ENCODE results near the gene KRT83. TPM values are rescaled to one million over a fixed set of nuclear protein-coding genes. Genes with fewer than 3 reads are reported as not detected.

The KRT83 gene
- polyA plus RNA-seq, 2 of the 4 experiments (the other 2 are of a cell fraction): 20.4 to 44.8 TPM

GRCh38 chr12:52314511-52314910, 6.7 kb downstream of the KRT83 start:
- DNase-seq (ENCODE audit: low read depth in 1 of 2, low spot score in 1 of 2) (no peak), FAIRE-seq (no peak), ATAC-seq (no peak)
- Histone ChIP-seq H3K4me1 (peaks cover 7% of the 10 kb centered on the region; the same call in 1 of the 3 replicates), H3K4me3 (no peak overlapping the region), H3K27ac (peak overlapping the region in 1 of 2 experiments; percentile 52; a peak in 3 of 6 replicates), H3K4me2 (no peak overlapping the region), H3K9me3 (no peaks in the 10 kb centered on the region)
- 72% methylated on average over 6 of the region's 13 CpGs for WGBS (ENCODE audit: missing lambda C conversion rate)
- ChIA-PET CTCF (interaction anchor here (0.6 to 4.9 kb wide), 8 partner anchors 8 to 599 kb away, joined by 3 to 37 read pairs (median 6); no protein-coding TSS in a partner anchor), POLR2A (no interaction called here)
- TF ChIP-seq CHD4 (IDR thresholded peaks at IDR 0.05; ENCODE audit: borderline replicate concordance): no peak
- TF ChIP-seq EHMT2 (IDR thresholded peaks at IDR 0.05; ENCODE audit: low read depth): no peak
- no peak for TF ChIP-seq RAD21 (conservative IDR thresholded peaks at IDR 0.05 in 1 of 2, IDR thresholded peaks at IDR 0.05 in 1 of 2)
- TF ChIP-seq PHF8 (IDR thresholded peaks at IDR 0.05; ENCODE audit: borderline replicate concordance, low read depth): no peak
- no peak for TF ChIP-seq NR3C1 (IDR thresholded peaks at IDR 0.05)
- no peak for TF ChIP-seq NPAS2 (CRISPR knock-in tag; IDR thresholded peaks at IDR 0.05; ENCODE audit: borderline replicate concordance)
- no peak for TF ChIP-seq HDAC2 (IDR thresholded peaks at IDR 0.05)
- TF ChIP-seq CHD2 (IDR thresholded peaks at IDR 0.05; ENCODE audit: low read length, partially characterized antibody): no peak
- no peak for TF ChIP-seq FOXS1 (CRISPR knock-in tag; IDR thresholded peaks at IDR 0.05)
- no peak for TF ChIP-seq FOSB (CRISPR knock-in tag; IDR thresholded peaks at IDR 0.05)
- TF ChIP-seq MAZ (IDR thresholded peaks at IDR 0.05; ENCODE audit: borderline replicate concordance, low read depth, low read length): no peak
- TF ChIP-seq CBX8 (IDR thresholded peaks at IDR 0.05): no peak
- TF ChIP-seq JUNB (IDR thresholded peaks at IDR 0.05): no peak
- TF ChIP-seq BHLHE40 (IDR thresholded peaks at IDR 0.05; ENCODE audit: low read depth, low read length): no peak

GRCh38 chr12:52313926-52314325, 7.3 kb downstream of the KRT83 start:
- ChIA-PET POLR2A (no interaction called here), CTCF (interaction anchor here (1.0 to 8.7 kb wide), 7 partner anchors 10 to 162 kb away, joined by 3 to 217 read pairs (median 33); partner anchors contain the start of gene KRT83)
- DNase-seq (ENCODE audit: low read depth in 1 of 2, low spot score in 1 of 2) (no peak), ATAC-seq (no peak), FAIRE-seq (no peak)
- TF ChIP-seq RNF2 (IDR thresholded peaks at IDR 0.05; ENCODE audit: borderline replicate concordance, low read depth): no peak
- no peak for TF ChIP-seq PHF8 (IDR thresholded peaks at IDR 0.05; ENCODE audit: borderline replicate concordance, low read depth)
- no peak for TF ChIP-seq ZC3H11A (IDR thresholded peaks at IDR 0.05)
- no peak for TF ChIP-seq POLR2AphosphoS2 (conservative IDR thresholded peaks at IDR 0.05; ENCODE audit: low read length)
- no peak for TF ChIP-seq TP53 (CRISPR knock-in tag; IDR thresholded peaks at IDR 0.05)
- TF ChIP-seq FOSB (CRISPR knock-in tag; IDR thresholded peaks at IDR 0.05): no peak
- TF ChIP-seq CEBPB (IDR thresholded peaks at IDR 0.05): no peak
- TF ChIP-seq SREBF2 (IDR thresholded peaks at IDR 0.05): no peak
- TF ChIP-seq MAFK (IDR thresholded peaks at IDR 0.05; ENCODE audit: partially characterized antibody): no peak
- TF ChIP-seq HDAC2 (IDR thresholded peaks at IDR 0.05): no peak
- TF ChIP-seq CHD2 (IDR thresholded peaks at IDR 0.05; ENCODE audit: low read length, partially characterized antibody): no peak
- TF ChIP-seq POLR2A (IDR thresholded peaks at IDR 0.05; ENCODE audit: low read length): no peak
- TF ChIP-seq CHD4 (IDR thresholded peaks at IDR 0.05; ENCODE audit: borderline replicate concordance): no peak
- no peak for TF ChIP-seq CBX2 (IDR thresholded peaks at IDR 0.05; ENCODE audit: borderline replicate concordance, low read depth)
- no peak for TF ChIP-seq RARB (CRISPR knock-in tag; IDR thresholded peaks at IDR 0.05)
- TF ChIP-seq EP300 (IDR thresholded peaks at IDR 0.05): no peak
- no peak overlapping the region for H3K4me2 ChIP-seq
- H3K4me3 ChIP-seq: no peak overlapping the region
- no peaks in the 10 kb centered on the region for H3K9me3 ChIP-seq
- peak overlapping the region in 1 of 2 experiments; percentile 52; a peak in 3 of 6 replicates for H3K27ac ChIP-seq
- WGBS (ENCODE audit: missing lambda C conversion rate): 89% methylated on average over 9 of the region's 9 CpGs
- peaks cover 5% of the 10 kb centered on the region; the same call in 1 of the 3 replicates for H3K4me1 ChIP-seq

GRCh38 chr12:52313461-52313860, 7.7 kb downstream of the KRT83 start:
- DNase-seq (ENCODE audit: low read depth in 1 of 2, low spot score in 1 of 2) (no peak), FAIRE-seq (no peak), ATAC-seq (no peak)
- Histone ChIP-seq H3K4me2 (no peak overlapping the region), H3K4me3 (no peak overlapping the region), H3K9me3 (no peaks in the 10 kb centered on the region), H3K4me1 (peaks cover under 1% of the 10 kb centered on the region; the same call in 1 of the 3 replicates), H3K27ac (peak overlapping the region in 1 of 2 experiments; percentile 52; a peak in 3 of 6 replicates)
- POLR2A ChIA-PET: interaction anchor here (1.2 kb wide), 1 partner anchor 14 kb away, joined by 3 read pairs; no protein-coding TSS in a partner anchor
- CTCF ChIA-PET: interaction anchor here (1.0 to 8.7 kb wide), 9 partner anchors 10 to 667 kb away, joined by 3 to 217 read pairs (median 7); partner anchors contain the start of gene KRT83
- 60% methylated on average over 3 of the region's 3 CpGs for WGBS (ENCODE audit: missing lambda C conversion rate)
- TF ChIP-seq RARB (CRISPR knock-in tag; IDR thresholded peaks at IDR 0.05): no peak
- TF ChIP-seq SMC3 (IDR thresholded peaks at IDR 0.05): no peak
- TF ChIP-seq NR3C1 (IDR thresholded peaks at IDR 0.05): no peak
- no peak for TF ChIP-seq BHLHE40 (IDR thresholded peaks at IDR 0.05; ENCODE audit: low read depth, low read length)
- no peak for TF ChIP-seq JUN (IDR thresholded peaks at IDR 0.05)
- TF ChIP-seq CTCF (IDR thresholded peaks at IDR 0.05): no peak
- TF ChIP-seq ZC3H11A (IDR thresholded peaks at IDR 0.05): no peak
- TF ChIP-seq E2F6 (IDR thresholded peaks at IDR 0.05; ENCODE audit: borderline replicate concordance, low read depth): no peak
- TF ChIP-seq REST (IDR thresholded peaks at IDR 0.05): no peak
- no peak for TF ChIP-seq CEBPB (IDR thresholded peaks at IDR 0.05)
